T-helper 2 cell treated with Interferon-gamma antibody and Interleukin-4, amounts not matched to agents 5 μg/mL and 100 μg/mL, for 36 hours (primary cell): ENCODE data around the gene PDE4D.
A peak's percentile ranks its signal among the peaks of the same experiment; 100 is the strongest.

ENCODE experiments used
- DNase-seq: peaks from one replicate; pipeline ENCODE4 v3.0.0; 2021; ENCODE audit warnings: low spot score
- H3K27ac Mint-ChIP-seq: one replicate; pipeline ENCODE4 v1.8.0; 2021; ENCODE audit warnings: mild to moderate bottlenecking, mixed read lengths
- H3K27me3 Mint-ChIP-seq: one replicate; pipeline ENCODE4 v1.8.0; 2021; ENCODE audit warnings: low read depth, mixed read lengths
- H3K36me3 Mint-ChIP-seq: one replicate; pipeline ENCODE4 v1.8.0; 2021; ENCODE audit warnings: low read depth, mixed read lengths
- H3K4me1 Mint-ChIP-seq: one replicate; pipeline ENCODE4 v1.8.0; 2021; ENCODE audit warnings: low read depth, mixed read lengths
- H3K4me3 Mint-ChIP-seq: one replicate; pipeline ENCODE4 v1.8.0; 2022; ENCODE audit warnings: mild to moderate bottlenecking, moderate library complexity, mixed read lengths
- H3K9me3 Mint-ChIP-seq: one replicate; pipeline ENCODE4 v1.8.0; 2021; ENCODE audit warnings: mixed read lengths

The PDE4D gene

GRCh38 chr5:59100875-59101274, 792.7 kb downstream of the PDE4D start:
- H3K27me3 Mint-ChIP-seq = no peaks in the 10 kb centered on the region
- peak overlapping the region; percentile 91 for H3K27ac Mint-ChIP-seq
- H3K36me3 Mint-ChIP-seq = peaks cover 5% of the 10 kb centered on the region
- peaks cover 66% of the 10 kb centered on the region for H3K4me1 Mint-ChIP-seq
- H3K9me3 Mint-ChIP-seq = peaks cover 9% of the 10 kb centered on the region
- no peak for DNase-seq
- H3K4me3 Mint-ChIP-seq = peak overlapping the region; percentile 66

GRCh38 chr5:59099995-59100345, 793.6 kb downstream of the PDE4D start:
- peak overlapping the region; percentile 91 for H3K27ac Mint-ChIP-seq
- peaks cover 9% of the 10 kb centered on the region for H3K9me3 Mint-ChIP-seq
- DNase-seq = no peak
- H3K36me3 Mint-ChIP-seq = peaks cover 5% of the 10 kb centered on the region
- no peaks in the 10 kb centered on the region for H3K27me3 Mint-ChIP-seq
- peaks cover 67% of the 10 kb centered on the region for H3K4me1 Mint-ChIP-seq
- H3K4me3 Mint-ChIP-seq = peak overlapping the region; percentile 66

GRCh38 chr5:59099270-59099994, 794.1 kb downstream of the PDE4D start:
- Mint-ChIP-seq H3K4me1 (peaks cover 66% of the 10 kb centered on the region), H3K27me3 (no peaks in the 10 kb centered on the region), H3K9me3 (peaks cover 9% of the 10 kb centered on the region), H3K27ac (peak overlapping the region; percentile 91), H3K36me3 (peaks cover 5% of the 10 kb centered on the region), H3K4me3 (peak overlapping the region; percentile 66)
- DNase-seq = peak; percentile 77

GRCh38 chr5:59098743-59099142, 794.8 kb downstream of the PDE4D start:
- H3K4me1 Mint-ChIP-seq = peaks cover 65% of the 10 kb centered on the region
- H3K27me3 Mint-ChIP-seq = no peaks in the 10 kb centered on the region
- H3K36me3 Mint-ChIP-seq = peaks cover 8% of the 10 kb centered on the region
- H3K27ac Mint-ChIP-seq = peak overlapping the region; percentile 91
- peak overlapping the region; percentile 66 for H3K4me3 Mint-ChIP-seq
- no peak for DNase-seq
- peaks cover 9% of the 10 kb centered on the region for H3K9me3 Mint-ChIP-seq

- DNase-seq = no peak
- Mint-ChIP-seq H3K36me3 (peaks cover 10% of the 10 kb centered on the region), H3K27me3 (no peaks in the 10 kb centered on the region), H3K27ac (no peak overlapping the region), H3K4me3 (no peak overlapping the region), H3K9me3 (peaks cover 9% of the 10 kb centered on the region), H3K4me1 (peaks cover 69% of the 10 kb centered on the region)
These were observed 795.8 kb downstream of the PDE4D start for GRCh38 chr5:59097712-59098111.

- DNase-seq = no peak
- H3K36me3 Mint-ChIP-seq = peaks cover 10% of the 10 kb centered on the region
- H3K4me1 Mint-ChIP-seq = peaks cover 72% of the 10 kb centered on the region
- H3K9me3 Mint-ChIP-seq = peaks cover 9% of the 10 kb centered on the region
- no peaks in the 10 kb centered on the region for H3K27me3 Mint-ChIP-seq
- no peak overlapping the region for H3K4me3 Mint-ChIP-seq
- no peak overlapping the region for H3K27ac Mint-ChIP-seq
These were observed 796.4 kb downstream of the PDE4D start for GRCh38 chr5:59097116-59097515.

- DNase-seq = no peak
- peaks cover 9% of the 10 kb centered on the region for H3K9me3 Mint-ChIP-seq
- H3K4me1 Mint-ChIP-seq = peaks cover 70% of the 10 kb centered on the region
- no peak overlapping the region for H3K4me3 Mint-ChIP-seq
- peaks cover 10% of the 10 kb centered on the region for H3K36me3 Mint-ChIP-seq
- no peak overlapping the region for H3K27ac Mint-ChIP-seq
- peaks cover under 1% of the 10 kb centered on the region for H3K27me3 Mint-ChIP-seq
These were observed 798.0 kb downstream of the PDE4D start for GRCh38 chr5:59095480-59095879.

GRCh38 chr5:59094864-59095263, 798.7 kb downstream of the PDE4D start:
- Mint-ChIP-seq H3K27me3 (peaks cover 4% of the 10 kb centered on the region), H3K36me3 (peaks cover 9% of the 10 kb centered on the region), H3K4me3 (no peak overlapping the region), H3K27ac (no peak overlapping the region), H3K4me1 (peaks cover 66% of the 10 kb centered on the region), H3K9me3 (peaks cover 4% of the 10 kb centered on the region)
- no peak for DNase-seq

GRCh38 chr5:59093329-59093728, 800.2 kb downstream of the PDE4D start:
- DNase-seq = no peak
- H3K4me3 Mint-ChIP-seq = peak overlapping the region; percentile 65
- peaks cover 4% of the 10 kb centered on the region for H3K27me3 Mint-ChIP-seq
- H3K27ac Mint-ChIP-seq = peak overlapping the region; percentile 71
- peaks cover 55% of the 10 kb centered on the region for H3K4me1 Mint-ChIP-seq
- peaks cover 4% of the 10 kb centered on the region for H3K9me3 Mint-ChIP-seq
- H3K36me3 Mint-ChIP-seq = peaks cover 9% of the 10 kb centered on the region

GRCh38 chr5:59092758-59093157, 800.8 kb downstream of the PDE4D start:
- Mint-ChIP-seq H3K27ac (peak overlapping the region; percentile 71), H3K4me3 (peak overlapping the region; percentile 68), H3K27me3 (peaks cover 4% of the 10 kb centered on the region)

GRCh38 chr5:59091965-59092364, 801.6 kb downstream of the PDE4D start:
- H3K9me3 Mint-ChIP-seq = peaks cover 4% of the 10 kb centered on the region
- DNase-seq = no peak
- H3K27me3 Mint-ChIP-seq = peaks cover 8% of the 10 kb centered on the region
- peaks cover 7% of the 10 kb centered on the region for H3K36me3 Mint-ChIP-seq
- no peak overlapping the region for H3K4me3 Mint-ChIP-seq
- H3K27ac Mint-ChIP-seq = no peak overlapping the region
- H3K4me1 Mint-ChIP-seq = peaks cover 49% of the 10 kb centered on the region

More at GRCh38 chr5:59092758-59093157, 800.8 kb downstream of the PDE4D start:
- H3K4me1 Mint-ChIP-seq = peaks cover 55% of the 10 kb centered on the region
- no peak for DNase-seq
- H3K9me3 Mint-ChIP-seq = peaks cover 4% of the 10 kb centered on the region
- peaks cover 9% of the 10 kb centered on the region for H3K36me3 Mint-ChIP-seq

GRCh38 chr5:59090323-59090722, 803.2 kb downstream of the PDE4D start:
- no peak overlapping the region for H3K27ac Mint-ChIP-seq
- no peak overlapping the region for H3K4me3 Mint-ChIP-seq
- H3K27me3 Mint-ChIP-seq = peaks cover 16% of the 10 kb centered on the region
- no peaks in the 10 kb centered on the region for H3K9me3 Mint-ChIP-seq
- peaks cover 41% of the 10 kb centered on the region for H3K4me1 Mint-ChIP-seq
- DNase-seq = no peak
- H3K36me3 Mint-ChIP-seq = peaks cover 6% of the 10 kb centered on the region

- no peak for DNase-seq
- peaks cover 16% of the 10 kb centered on the region for H3K27me3 Mint-ChIP-seq
- H3K4me1 Mint-ChIP-seq = peaks cover 39% of the 10 kb centered on the region
- peaks cover 6% of the 10 kb centered on the region for H3K36me3 Mint-ChIP-seq
- H3K27ac Mint-ChIP-seq = no peak overlapping the region
- H3K9me3 Mint-ChIP-seq = no peaks in the 10 kb centered on the region
- H3K4me3 Mint-ChIP-seq = no peak overlapping the region
These were observed 803.8 kb downstream of the PDE4D start for GRCh38 chr5:59089767-59090166.

GRCh38 chr5:59088546-59088945, 805.0 kb downstream of the PDE4D start:
- Mint-ChIP-seq H3K27ac (no peak overlapping the region), H3K4me1 (peaks cover 29% of the 10 kb centered on the region), H3K27me3 (peaks cover 19% of the 10 kb centered on the region), H3K36me3 (peaks cover under 1% of the 10 kb centered on the region), H3K9me3 (no peaks in the 10 kb centered on the region), H3K4me3 (no peak overlapping the region)
- DNase-seq = no peak

- Mint-ChIP-seq H3K36me3 (no peaks in the 10 kb centered on the region), H3K9me3 (no peaks in the 10 kb centered on the region), H3K27ac (no peak overlapping the region), H3K4me1 (peaks cover 7% of the 10 kb centered on the region), H3K27me3 (peaks cover 21% of the 10 kb centered on the region), H3K4me3 (no peak overlapping the region)
- DNase-seq = no peak
These were observed 807.5 kb downstream of the PDE4D start for GRCh38 chr5:59086024-59086423.
